NCI-H526 (cell line): ENCODE measurements around the gene KCNQ1.

ENCODE experiments used
- DNase-seq, 2 experiments: peaks; one replicate each; lab custom pipeline; 2025; lab: John Stamatoyannopoulos, UW

The KCNQ1 gene

GRCh38 chr11:2714871-2715270 is 270.1 kb downstream of the KCNQ1 start:
- DNase-seq, result no peak

GRCh38 chr11:2715716-2716350 is 271.0 kb downstream of the KCNQ1 start:
- DNase-seq, result no peak

- DNase-seq, result no peak
These were observed 271.7 kb downstream of the KCNQ1 start for GRCh38 chr11:2716376-2717095.

GRCh38 chr11:2717561-2718325 is 272.9 kb downstream of the KCNQ1 start:
- DNase-seq, result no peak

- DNase-seq, result no peak
These were observed 274.1 kb downstream of the KCNQ1 start for GRCh38 chr11:2718817-2719438.

GRCh38 chr11:2719831-2720590 is 275.2 kb downstream of the KCNQ1 start:
- DNase-seq, result no peak

- no peak for DNase-seq
These were observed 276.6 kb downstream of the KCNQ1 start for GRCh38 chr11:2721210-2721916.

GRCh38 chr11:2722955-2723354 is 278.1 kb downstream of the KCNQ1 start:
- DNase-seq, result no peak

GRCh38 chr11:2724104-2724503 is 279.3 kb downstream of the KCNQ1 start:
- DNase-seq, result no peak

- no peak for DNase-seq
These were observed 280.0 kb downstream of the KCNQ1 start for GRCh38 chr11:2724653-2725367.

GRCh38 chr11:2725368-2726300 is 280.8 kb downstream of the KCNQ1 start:
- DNase-seq, result no peak

- no peak for DNase-seq
These were observed 282.2 kb downstream of the KCNQ1 start for GRCh38 chr11:2726964-2727363.

GRCh38 chr11:2728128-2728662 is 283.4 kb downstream of the KCNQ1 start:
- DNase-seq, result no peak

- peak; percentile 63 to 87 for DNase-seq
These were observed 284.0 kb downstream of the KCNQ1 start for GRCh38 chr11:2728663-2729332.

GRCh38 chr11:2729841-2730240 is 285.0 kb downstream of the KCNQ1 start:
- no peak for DNase-seq

- no peak for DNase-seq
These were observed 285.7 kb downstream of the KCNQ1 start for GRCh38 chr11:2730272-2731129.
